PFSK-1 (cell line): Measurements from ENCODE around the gene ROM1.

Experiments
- POLR2AphosphoS5 ChIP-seq: IDR thresholded peaks from 2 replicates; pipeline ENCODE4 v1.6.1; 2012; ENCODE audit warnings: low read depth, mild to moderate bottlenecking, control low read depth, low read length, moderate library complexity
- SIN3A ChIP-seq: IDR thresholded peaks from 2 replicates; pipeline ENCODE4 v1.6.1; 2012; ENCODE audit warnings: mild to moderate bottlenecking, low read length, moderate library complexity, borderline replicate concordance; ENCODE audit not compliant: insufficient read depth
- TAF1 ChIP-seq: IDR thresholded peaks from 2 replicates; pipeline ENCODE4 v1.6.1; 2012; ENCODE audit warnings: low read length, control low read depth, borderline replicate concordance; ENCODE audit not compliant: insufficient read depth
- TF ChIP-seq, protein P1 (sequence below), 2 experiments: IDR thresholded peaks; 2 replicates each; pipeline versions ENCODE4 v1.6.1 to v1.8.0; 2011 to 2012; ENCODE audit warnings: low read depth in 2 of 2, low read length in 2 of 2, control low read depth in 1 of 2, inconsistent platforms in 1 of 2, mild to moderate bottlenecking in 1 of 2, moderate library complexity in 1 of 2; ENCODE audit not compliant: insufficient read depth in 1 of 2

GRCh38 chr11:62608776-62609175 is 4.3 kb upstream of the ROM1 start:
- no peak for TF ChIP-seq SIN3A
- TF ChIP-seq POLR2AphosphoS5: no peak
- TF ChIP-seq TAF1: no peak
- TF ChIP-seq, protein P1, sequence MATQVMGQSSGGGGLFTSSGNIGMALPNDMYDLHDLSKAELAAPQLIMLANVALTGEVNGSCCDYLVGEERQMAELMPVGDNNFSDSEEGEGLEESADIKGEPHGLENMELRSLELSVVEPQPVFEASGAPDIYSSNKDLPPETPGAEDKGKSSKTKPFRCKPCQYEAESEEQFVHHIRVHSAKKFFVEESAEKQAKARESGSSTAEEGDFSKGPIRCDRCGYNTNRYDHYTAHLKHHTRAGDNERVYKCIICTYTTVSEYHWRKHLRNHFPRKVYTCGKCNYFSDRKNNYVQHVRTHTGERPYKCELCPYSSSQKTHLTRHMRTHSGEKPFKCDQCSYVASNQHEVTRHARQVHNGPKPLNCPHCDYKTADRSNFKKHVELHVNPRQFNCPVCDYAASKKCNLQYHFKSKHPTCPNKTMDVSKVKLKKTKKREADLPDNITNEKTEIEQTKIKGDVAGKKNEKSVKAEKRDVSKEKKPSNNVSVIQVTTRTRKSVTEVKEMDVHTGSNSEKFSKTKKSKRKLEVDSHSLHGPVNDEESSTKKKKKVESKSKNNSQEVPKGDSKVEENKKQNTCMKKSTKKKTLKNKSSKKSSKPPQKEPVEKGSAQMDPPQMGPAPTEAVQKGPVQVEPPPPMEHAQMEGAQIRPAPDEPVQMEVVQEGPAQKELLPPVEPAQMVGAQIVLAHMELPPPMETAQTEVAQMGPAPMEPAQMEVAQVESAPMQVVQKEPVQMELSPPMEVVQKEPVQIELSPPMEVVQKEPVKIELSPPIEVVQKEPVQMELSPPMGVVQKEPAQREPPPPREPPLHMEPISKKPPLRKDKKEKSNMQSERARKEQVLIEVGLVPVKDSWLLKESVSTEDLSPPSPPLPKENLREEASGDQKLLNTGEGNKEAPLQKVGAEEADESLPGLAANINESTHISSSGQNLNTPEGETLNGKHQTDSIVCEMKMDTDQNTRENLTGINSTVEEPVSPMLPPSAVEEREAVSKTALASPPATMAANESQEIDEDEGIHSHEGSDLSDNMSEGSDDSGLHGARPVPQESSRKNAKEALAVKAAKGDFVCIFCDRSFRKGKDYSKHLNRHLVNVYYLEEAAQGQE (IDR thresholded peaks at IDR 0.05; ENCODE audit: insufficient read depth in 1 of 2, low read depth in 2 of 2, low read length in 2 of 2): no peak
